ENCODE data around the gene ANXA6. TPM values are rescaled to one million over a fixed set of nuclear protein-coding genes. Genes with fewer than 3 reads are reported as not detected.
A peak's percentile ranks its signal among the peaks of the same experiment; 100 is the strongest.

The ANXA6 gene
- total RNA-seq, 2 experiments from 2014 or later, result 26.1 to 74.1 TPM

DNA sequence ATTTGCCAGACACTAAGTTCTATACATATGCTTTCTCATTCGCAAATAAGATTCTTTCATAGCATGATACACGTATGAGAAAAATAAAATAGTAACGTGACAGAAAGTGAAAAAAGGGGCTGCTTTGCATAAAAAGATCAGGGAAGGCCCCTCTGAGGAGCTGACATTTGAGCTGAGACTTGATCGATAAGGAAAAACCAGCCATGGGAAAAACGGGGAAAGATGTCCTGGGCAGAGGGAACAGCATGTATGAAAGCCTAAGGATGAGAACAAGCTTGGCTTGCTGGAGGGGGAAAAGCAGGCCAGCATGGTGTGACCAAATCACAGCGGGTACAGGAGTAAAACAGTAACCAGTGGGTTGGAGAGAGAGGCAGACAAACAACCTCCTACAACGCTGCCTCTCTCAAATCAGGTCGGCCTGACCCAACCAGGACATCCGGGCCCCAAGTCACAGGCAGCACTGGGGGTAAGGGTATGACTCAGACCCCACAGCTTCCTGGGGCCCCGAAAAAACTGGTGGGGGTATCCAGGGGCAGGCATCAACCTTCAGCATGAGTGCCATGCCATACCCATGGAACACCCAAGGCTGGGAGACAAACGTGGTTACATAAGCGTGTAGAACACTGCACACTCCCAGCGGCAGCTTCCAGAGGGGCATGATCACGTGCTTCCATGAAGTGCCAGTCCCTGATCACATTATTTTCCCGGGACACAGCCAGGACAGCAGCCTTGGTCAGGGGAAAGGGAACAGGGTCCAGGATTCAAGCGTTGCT is 78.9 kb downstream of the ANXA6 start:
- peaks cover 50% of the 10 kb centered on the region for H3K4me1 ChIP-seq (ENCODE audit: insufficient read depth, low read length, poor library complexity, severe bottlenecking)
- no peaks in the 10 kb centered on the region for H3K9me3 ChIP-seq (ENCODE audit: low read length)
- ChIA-PET CTCF (ENCODE audit: unreplicated experiment) (interaction anchor here (1.2 kb wide), 1 partner anchor 47 kb away, joined by 3 read pairs; no protein-coding TSS in a partner anchor), POLR2A (interaction anchor here (2.1 kb wide), 1 partner anchor 179 kb away, joined by 7 read pairs; no protein-coding TSS in a partner anchor)
- TF ChIP-seq EZH2phosphoT487 (IDR thresholded peaks at IDR 0.05; ENCODE audit: borderline replicate concordance, low read depth, low read length), result no peak
- TF ChIP-seq, protein P1, sequence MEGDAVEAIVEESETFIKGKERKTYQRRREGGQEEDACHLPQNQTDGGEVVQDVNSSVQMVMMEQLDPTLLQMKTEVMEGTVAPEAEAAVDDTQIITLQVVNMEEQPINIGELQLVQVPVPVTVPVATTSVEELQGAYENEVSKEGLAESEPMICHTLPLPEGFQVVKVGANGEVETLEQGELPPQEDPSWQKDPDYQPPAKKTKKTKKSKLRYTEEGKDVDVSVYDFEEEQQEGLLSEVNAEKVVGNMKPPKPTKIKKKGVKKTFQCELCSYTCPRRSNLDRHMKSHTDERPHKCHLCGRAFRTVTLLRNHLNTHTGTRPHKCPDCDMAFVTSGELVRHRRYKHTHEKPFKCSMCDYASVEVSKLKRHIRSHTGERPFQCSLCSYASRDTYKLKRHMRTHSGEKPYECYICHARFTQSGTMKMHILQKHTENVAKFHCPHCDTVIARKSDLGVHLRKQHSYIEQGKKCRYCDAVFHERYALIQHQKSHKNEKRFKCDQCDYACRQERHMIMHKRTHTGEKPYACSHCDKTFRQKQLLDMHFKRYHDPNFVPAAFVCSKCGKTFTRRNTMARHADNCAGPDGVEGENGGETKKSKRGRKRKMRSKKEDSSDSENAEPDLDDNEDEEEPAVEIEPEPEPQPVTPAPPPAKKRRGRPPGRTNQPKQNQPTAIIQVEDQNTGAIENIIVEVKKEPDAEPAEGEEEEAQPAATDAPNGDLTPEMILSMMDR (conservative IDR thresholded peaks at IDR 0.05; ENCODE audit: low read length), result no peak
- H3K27ac ChIP-seq (ENCODE audit: low read depth, low read length, poor library complexity, severe bottlenecking), result peak overlapping the region; percentile 16
- no peak overlapping the region for H2AFZ ChIP-seq (ENCODE audit: low read length)
- H3K4me2 ChIP-seq (ENCODE audit: low read length), result peak overlapping the region; percentile 96
- DNase-seq (ENCODE audit: low spot score), result peak; percentile 42
- H3K79me2 ChIP-seq (ENCODE audit: insufficient read depth, low read depth, low read length), result peaks cover 49% of the 10 kb centered on the region
- H3K9me2 ChIP-seq (ENCODE audit: insufficient read depth, low read length), result no peaks in the 10 kb centered on the region
- H3K4me3 ChIP-seq (ENCODE audit: low read depth, low read length, poor library complexity, severe bottlenecking), result peak overlapping the region; percentile 88
- BruUV-seq (replicated peaks), result no TSS peak
- peaks cover 22% of the 10 kb centered on the region for H3K36me3 ChIP-seq (ENCODE audit: insufficient read depth, low read length)
- intact Hi-C loops (cut with micrococcal nuclease; ENCODE audit: unreplicated experiment), result no loop called here
- peaks cover 13% of the 10 kb centered on the region; the same call in 1 of the 2 replicates for H4K20me1 ChIP-seq (ENCODE audit: insufficient read depth, low read length)

DNA sequence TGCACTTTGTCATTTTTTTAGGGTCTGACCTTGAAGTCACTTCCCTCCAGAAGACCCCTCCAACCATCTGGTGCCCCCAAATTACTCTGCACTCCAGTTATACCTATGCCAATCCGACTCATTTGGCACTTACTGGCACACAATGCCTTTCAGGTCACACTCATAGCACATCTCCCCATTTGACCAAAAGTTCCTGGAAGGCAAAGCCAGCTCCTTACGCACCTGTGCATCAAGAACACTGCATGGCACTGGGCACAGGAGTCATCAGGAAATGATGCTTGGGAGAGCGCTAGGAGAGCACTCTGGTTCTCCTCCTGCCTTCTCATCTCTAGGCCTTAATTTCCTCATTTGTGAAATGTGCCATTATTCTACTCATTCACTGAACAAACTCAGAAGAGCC is 79.6 kb downstream of the ANXA6 start:
- H3K79me2 ChIP-seq (ENCODE audit: insufficient read depth, low read depth, low read length), result peaks cover 56% of the 10 kb centered on the region
- POLR2A ChIA-PET, result interaction anchor here (2.1 kb wide), 1 partner anchor 180 kb away, joined by 7 read pairs; no protein-coding TSS in a partner anchor

More for the DNA sequence above, 79.6 kb downstream of the ANXA6 start:
- TF ChIP-seq EZH2phosphoT487 (IDR thresholded peaks at IDR 0.05; ENCODE audit: borderline replicate concordance, low read depth, low read length), result no peak
- TF ChIP-seq, protein P1 (conservative IDR thresholded peaks at IDR 0.05; ENCODE audit: low read length), result no peak
- H3K9me2 ChIP-seq (ENCODE audit: insufficient read depth, low read length), result no peaks in the 10 kb centered on the region
- DNase-seq (ENCODE audit: low spot score), result no peak
- peak overlapping the region; percentile 96 for H3K4me2 ChIP-seq (ENCODE audit: low read length)
- no peak overlapping the region for H3K27ac ChIP-seq (ENCODE audit: low read depth, low read length, poor library complexity, severe bottlenecking)
- H3K4me3 ChIP-seq (ENCODE audit: low read depth, low read length, poor library complexity, severe bottlenecking), result peak overlapping the region; percentile 88
- no peak overlapping the region for H2AFZ ChIP-seq (ENCODE audit: low read length)
- H3K9me3 ChIP-seq (ENCODE audit: low read length), result no peaks in the 10 kb centered on the region
- CTCF ChIA-PET (ENCODE audit: unreplicated experiment), result interaction anchor here (1.2 kb wide), 1 partner anchor 48 kb away, joined by 3 read pairs; no protein-coding TSS in a partner anchor
- intact Hi-C loops (cut with micrococcal nuclease; ENCODE audit: unreplicated experiment), result no loop called here
- peaks cover 43% of the 10 kb centered on the region for H3K4me1 ChIP-seq (ENCODE audit: insufficient read depth, low read length, poor library complexity, severe bottlenecking)
- peaks cover 13% of the 10 kb centered on the region; the same call in 1 of the 2 replicates for H4K20me1 ChIP-seq (ENCODE audit: insufficient read depth, low read length)
- peaks cover 28% of the 10 kb centered on the region for H3K36me3 ChIP-seq (ENCODE audit: insufficient read depth, low read length)
- no TSS peak for BruUV-seq (replicated peaks)

Data from OCI-LY7 (cell line).